KOPT-K1 (cell line): ENCODE measurements around the gene RSPH1.

Source experiments
- H3K27ac ChIP-seq: fragments of 200-600 bp; sonication (generic); 2 replicates; pipeline ENCODE4 v1.5.1; 2016; ENCODE audit warnings: antibody characterized with exemption, mild to moderate bottlenecking, low read depth, low read length; ENCODE audit not compliant: poor library complexity, severe bottlenecking
- H3K36me3 ChIP-seq: fragments of 200-600 bp; sonication (generic); 2 replicates; pipeline ENCODE4 v1.5.1; 2017; ENCODE audit warnings: antibody characterized with exemption, mild to moderate bottlenecking, low read length, moderate library complexity; ENCODE audit not compliant: insufficient read depth
- H3K9me3 ChIP-seq: fragments of 200-600 bp; sonication (generic); 2 replicates; pipeline ENCODE4 v1.5.1; 2017; ENCODE audit warnings: antibody characterized with exemption, low read length, mild to moderate bottlenecking; ENCODE audit not compliant: insufficient read depth, poor library complexity, severe bottlenecking

RSPH1 gene

DNA sequence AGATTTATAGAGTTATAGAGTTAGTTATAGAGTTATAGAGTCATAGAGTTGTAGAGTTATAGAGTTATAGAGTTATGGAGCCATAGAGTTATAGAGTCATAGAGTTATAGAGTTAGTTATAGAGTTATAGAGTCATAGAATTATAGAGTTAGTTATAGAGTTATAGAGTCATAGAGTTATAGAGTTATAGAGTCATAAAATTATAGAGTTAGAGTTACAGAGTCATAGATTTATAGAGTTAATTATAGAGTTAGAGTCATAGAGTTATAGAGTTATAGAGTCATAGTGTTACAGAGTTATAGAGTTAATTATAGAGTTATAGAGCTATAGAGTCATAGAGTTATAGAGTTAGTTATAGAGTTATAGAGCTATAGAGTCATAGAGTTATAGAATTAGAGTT, 60.2 kb downstream of the RSPH1 start:
- H3K36me3 ChIP-seq: peaks cover 98% of the 10 kb centered on the region
- H3K9me3 ChIP-seq: peaks cover 14% of the 10 kb centered on the region

DNA sequence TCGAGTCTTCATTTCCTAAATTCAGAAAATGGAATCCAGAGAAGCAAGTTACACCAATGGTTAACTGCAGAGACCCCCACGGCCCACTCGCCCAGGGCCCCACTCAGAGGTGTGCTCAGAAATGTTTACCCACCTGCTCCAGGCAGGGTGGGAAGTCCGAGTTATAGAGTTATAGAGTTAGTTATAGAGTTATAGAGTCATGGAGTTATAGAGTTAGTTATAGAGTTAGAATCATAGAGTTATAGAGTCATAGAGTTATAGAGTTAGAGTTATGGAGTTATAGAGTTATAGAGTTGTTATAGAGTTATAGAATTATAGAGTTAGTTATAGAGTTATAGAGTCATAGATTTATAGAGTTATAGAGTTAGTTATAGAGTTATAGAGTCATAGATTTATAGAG, 60.6 kb downstream of the RSPH1 start:
- no peak overlapping the region for H3K27ac ChIP-seq
- peaks cover 98% of the 10 kb centered on the region for H3K36me3 ChIP-seq
- H3K9me3 ChIP-seq: peaks cover 14% of the 10 kb centered on the region

More for the DNA sequence above, 60.2 kb downstream of the RSPH1 start:
- H3K27ac ChIP-seq: no peak overlapping the region

DNA sequence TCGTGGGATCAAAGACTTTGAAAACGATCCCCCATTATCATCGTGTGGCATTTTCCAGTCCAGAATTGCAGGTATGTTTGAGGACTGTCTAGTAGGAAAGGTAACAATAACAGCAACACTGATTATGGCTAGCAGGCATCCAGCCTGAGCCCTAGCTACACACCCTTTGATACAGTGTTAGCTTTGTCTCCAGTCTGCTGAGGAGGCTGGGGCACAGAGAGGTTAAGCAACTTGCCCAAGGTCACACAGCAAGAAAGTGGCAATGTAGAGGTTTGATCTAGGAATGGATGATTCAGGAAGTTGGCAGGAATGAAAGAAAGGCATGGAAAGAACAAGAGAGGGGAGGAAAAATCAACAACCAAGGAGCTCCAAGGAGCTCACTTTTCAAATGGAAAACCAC, 61.1 kb downstream of the RSPH1 start:
- Histone ChIP-seq H3K9me3 (peaks cover 14% of the 10 kb centered on the region), H3K36me3 (peaks cover 98% of the 10 kb centered on the region), H3K27ac (no peak overlapping the region)

DNA sequence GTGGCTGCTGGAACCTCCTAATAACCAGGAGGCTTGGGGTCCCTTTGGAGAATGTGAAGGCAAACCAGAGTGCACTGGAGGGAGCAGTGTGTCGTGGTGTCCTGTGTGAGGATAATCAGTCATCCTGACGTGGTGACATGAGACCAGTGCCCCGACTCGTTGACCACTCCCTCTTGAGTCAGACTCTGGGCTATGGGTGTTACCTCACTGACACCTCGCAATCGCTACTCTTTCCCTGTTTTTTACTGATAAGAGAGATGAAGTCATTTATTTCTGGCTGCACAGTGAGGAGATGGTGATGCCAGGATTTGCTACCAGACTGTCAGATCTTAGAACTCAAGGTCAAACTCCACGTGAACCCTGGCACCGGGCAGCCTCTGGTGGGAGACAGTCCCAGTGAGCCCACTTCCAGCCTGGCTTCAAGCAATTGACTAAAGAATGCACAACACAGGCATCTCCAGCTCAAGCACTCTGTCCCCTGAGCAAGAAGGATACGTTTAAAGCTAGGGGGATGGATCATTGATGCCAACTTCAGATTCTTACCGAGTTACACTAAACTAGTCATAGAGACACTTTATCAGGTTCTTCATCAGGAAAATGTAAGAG, 62.0 kb downstream of the RSPH1 start:
- Histone ChIP-seq H3K9me3 (peaks cover 14% of the 10 kb centered on the region), H3K27ac (peak overlapping the region; percentile 13), H3K36me3 (peaks cover 98% of the 10 kb centered on the region)

DNA sequence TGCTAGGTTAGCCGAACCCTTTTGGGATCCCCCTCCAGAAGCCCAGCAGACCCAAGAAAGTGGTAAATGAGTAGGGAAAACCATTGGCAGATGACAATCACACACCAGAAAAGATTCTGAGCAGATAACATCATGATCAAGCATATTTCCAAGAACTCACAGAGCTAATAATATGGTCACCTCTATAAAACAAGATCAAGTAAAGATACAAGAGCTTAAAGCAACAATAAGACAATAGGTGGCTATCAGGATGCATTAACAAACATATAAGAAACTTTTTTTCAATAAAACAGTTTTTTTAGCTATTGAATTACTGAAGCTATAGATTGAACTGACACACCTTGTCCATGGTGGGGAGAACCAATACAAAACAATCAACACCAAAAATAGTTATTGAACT, 63.3 kb downstream of the RSPH1 start:
- H3K9me3 ChIP-seq: peaks cover 14% of the 10 kb centered on the region
- H3K36me3 ChIP-seq: peaks cover 98% of the 10 kb centered on the region
- no peak overlapping the region for H3K27ac ChIP-seq

DNA sequence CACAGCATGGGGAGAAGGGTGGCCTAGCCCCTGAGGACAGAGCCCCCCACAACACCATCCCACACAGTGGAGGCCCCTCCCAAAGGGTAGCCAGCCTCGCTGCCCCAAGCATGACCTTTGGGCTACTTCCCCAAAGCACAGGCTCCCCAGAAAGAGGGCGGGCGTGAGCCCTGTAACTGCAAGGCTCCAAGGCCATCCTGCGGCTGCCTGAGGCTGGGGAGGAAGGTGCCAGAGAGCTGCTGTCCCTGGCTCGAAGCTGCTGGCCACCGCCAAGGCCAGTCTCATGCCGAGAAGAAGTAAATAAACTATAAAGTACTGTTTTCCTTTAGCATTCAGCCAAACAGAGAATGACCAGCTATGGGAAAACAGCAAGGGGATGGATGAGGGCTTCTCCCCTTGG, 64.8 kb downstream of the RSPH1 start:
- peaks cover 14% of the 10 kb centered on the region for H3K9me3 ChIP-seq
- H3K27ac ChIP-seq: no peak overlapping the region
- peaks cover 98% of the 10 kb centered on the region for H3K36me3 ChIP-seq

DNA sequence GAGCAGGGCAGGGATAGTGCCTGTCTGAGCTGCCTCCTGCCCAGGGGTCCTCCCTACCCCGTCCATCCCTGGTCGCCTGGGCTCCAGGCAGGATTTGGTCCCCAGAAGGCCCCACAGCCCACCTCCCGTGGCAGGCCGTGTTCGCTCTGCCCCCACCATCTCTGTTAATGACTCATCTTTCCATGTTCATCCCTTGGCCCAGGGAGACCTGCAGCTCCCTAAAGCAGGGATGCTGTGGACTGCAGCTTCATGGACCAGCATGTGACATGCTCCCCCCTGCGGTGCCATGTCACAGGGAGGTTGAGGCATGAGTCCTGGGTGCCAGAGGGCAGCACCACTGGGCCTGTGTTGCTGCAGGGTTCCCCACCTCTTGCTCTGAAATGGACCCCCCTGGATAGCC, 65.5 kb downstream of the RSPH1 start:
- peaks cover 96% of the 10 kb centered on the region for H3K36me3 ChIP-seq
- H3K27ac ChIP-seq: no peak overlapping the region
- H3K9me3 ChIP-seq: peaks cover 14% of the 10 kb centered on the region

DNA sequence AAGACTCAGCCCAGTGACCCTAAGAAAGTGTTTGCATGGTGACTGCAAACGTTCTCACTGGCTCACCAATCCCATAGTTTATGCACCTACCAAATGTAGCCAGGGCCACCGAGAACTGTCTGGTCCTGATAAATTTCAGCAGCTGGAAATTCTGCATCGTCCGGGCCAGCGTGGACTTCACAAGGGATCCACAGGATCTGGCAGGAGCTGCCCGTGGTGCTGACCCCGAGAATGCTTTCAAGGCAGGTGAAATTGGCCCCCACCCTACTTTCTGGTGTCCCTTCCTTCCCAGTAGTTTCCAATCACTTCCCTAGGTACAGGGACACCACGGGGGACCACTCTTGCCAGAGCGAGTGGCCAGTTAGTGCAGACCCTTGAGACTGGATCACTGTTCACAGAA, 66.2 kb downstream of the RSPH1 start:
- Histone ChIP-seq H3K36me3 (peaks cover 89% of the 10 kb centered on the region), H3K9me3 (peaks cover 14% of the 10 kb centered on the region), H3K27ac (no peak overlapping the region)

DNA sequence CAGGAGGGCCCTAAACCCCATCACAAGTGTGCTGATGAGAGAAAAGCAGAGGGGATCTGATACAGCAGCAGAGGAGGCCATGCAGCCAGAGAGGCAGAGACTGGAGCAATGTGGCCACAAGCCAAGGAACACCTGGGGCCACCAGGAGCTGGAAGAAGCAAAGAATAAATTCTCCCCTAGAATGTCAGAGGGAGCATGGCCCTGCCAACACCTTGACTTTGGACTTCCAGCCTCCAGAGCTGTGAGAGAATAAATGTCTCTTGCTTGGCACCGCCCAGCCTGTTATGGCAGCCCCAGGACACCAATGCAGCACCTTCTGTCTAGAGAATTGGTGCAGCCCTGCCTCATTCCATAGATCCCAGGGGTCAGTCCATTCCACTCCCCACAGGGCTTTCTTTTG, 67.0 kb downstream of the RSPH1 start:
- H3K9me3 ChIP-seq: peaks cover 14% of the 10 kb centered on the region
- H3K27ac ChIP-seq: no peak overlapping the region
- H3K36me3 ChIP-seq: peaks cover 86% of the 10 kb centered on the region

DNA sequence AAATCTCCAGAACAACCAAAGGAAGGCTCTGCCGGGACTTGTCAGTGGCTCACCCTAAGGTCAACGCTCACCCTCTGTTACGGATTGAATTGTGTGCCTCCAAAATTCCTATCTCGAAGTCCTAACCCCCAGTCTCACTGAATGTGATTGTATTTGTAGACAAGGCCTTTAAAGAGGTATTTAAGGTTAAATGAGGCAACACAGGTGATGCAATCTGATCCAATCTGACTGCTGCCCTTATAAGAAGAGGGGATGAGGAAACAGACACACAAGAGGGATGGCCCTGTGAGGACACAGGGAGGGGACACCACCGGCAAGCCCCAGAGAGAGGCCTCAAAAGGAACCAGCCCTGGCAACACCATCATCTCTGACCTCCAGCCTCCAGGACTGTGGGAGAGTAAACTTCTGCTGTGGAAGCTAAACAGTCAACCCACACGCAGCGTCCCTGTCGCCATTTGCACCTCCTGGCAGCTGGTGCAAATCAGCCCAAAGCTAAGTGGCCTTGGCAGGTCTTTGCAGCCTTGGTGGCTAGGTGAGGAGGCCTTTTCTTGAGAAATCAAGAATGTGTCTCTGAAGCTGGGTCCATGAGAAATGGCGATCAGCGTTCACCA, 68.1 kb downstream of the RSPH1 start:
- peaks cover 86% of the 10 kb centered on the region for H3K36me3 ChIP-seq
- H3K27ac ChIP-seq: no peak overlapping the region
- peaks cover 14% of the 10 kb centered on the region for H3K9me3 ChIP-seq

DNA sequence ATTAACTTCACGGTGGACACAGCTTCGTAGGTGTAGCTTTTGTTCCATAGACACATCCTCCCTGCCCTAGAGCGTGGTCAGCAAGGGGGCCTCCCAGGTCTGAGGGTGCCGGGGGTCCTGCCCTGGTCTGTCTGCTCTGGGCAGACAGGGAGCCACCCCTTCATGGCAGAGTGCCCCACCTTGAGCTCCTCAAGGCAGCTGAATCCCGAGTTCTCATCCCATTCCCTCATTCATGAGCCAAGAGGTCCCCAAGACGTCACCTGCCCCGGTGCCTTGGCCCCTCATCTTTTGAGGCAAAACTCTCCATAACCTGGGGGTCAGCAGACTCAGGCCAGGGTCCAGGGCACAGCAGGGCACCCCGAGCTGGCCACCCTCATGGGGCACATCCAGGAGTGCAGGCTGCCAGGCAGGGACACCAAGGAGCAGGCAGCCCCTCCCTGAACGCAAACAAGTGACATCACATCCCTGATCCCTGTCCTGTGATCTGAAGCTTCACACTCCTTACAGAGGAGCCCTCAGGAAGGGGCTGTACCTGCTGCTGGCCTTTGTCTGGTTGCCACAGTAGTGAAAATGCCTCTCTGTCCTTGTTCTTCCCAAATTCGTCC, 69.0 kb downstream of the RSPH1 start:
- Histone ChIP-seq H3K9me3 (peaks cover 5% of the 10 kb centered on the region), H3K36me3 (peaks cover 86% of the 10 kb centered on the region), H3K27ac (peak overlapping the region; percentile 99)

DNA sequence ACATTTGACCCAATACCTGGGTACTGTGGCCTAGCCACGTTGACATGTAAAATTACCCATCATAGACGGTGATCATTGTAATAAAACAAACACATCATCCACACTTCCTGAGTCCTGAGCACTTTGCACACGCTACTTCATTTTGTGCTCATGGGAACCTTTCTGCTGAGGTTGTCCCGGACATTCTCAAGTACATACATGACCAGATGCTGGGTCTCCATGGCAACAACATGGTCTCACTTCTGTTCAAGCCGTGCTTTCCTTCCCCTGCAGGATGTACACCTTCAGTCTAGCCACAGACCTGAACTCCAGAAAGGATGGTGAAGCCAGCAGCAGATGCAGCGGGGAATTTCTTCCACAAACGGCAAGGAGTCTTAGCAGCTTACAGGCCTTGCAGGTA, 69.6 kb downstream of the RSPH1 start:
- Histone ChIP-seq H3K9me3 (no peaks in the 10 kb centered on the region), H3K36me3 (peaks cover 86% of the 10 kb centered on the region), H3K27ac (peak overlapping the region; percentile 99)

DNA sequence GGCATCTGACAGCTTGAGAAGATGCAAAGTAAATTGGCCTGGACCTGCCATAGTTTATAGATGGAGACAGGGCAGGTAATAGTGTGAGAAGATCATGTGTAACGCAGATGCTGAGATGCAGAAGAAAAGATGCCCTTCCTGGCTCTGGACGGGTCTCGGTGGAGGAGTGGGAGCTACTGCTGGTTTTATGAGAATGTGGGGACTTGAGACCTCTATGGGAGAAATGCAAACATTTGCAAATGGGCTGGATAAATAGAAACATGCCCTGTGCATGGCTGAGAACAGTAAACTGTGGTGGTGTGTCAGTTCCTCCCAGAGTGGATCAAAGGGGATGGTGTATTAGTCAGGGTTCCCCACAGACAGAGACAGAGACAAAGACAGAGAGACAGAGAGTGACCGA, 70.4 kb downstream of the RSPH1 start:
- Histone ChIP-seq H3K9me3 (no peaks in the 10 kb centered on the region), H3K36me3 (peaks cover 86% of the 10 kb centered on the region), H3K27ac (peak overlapping the region; percentile 99)

DNA sequence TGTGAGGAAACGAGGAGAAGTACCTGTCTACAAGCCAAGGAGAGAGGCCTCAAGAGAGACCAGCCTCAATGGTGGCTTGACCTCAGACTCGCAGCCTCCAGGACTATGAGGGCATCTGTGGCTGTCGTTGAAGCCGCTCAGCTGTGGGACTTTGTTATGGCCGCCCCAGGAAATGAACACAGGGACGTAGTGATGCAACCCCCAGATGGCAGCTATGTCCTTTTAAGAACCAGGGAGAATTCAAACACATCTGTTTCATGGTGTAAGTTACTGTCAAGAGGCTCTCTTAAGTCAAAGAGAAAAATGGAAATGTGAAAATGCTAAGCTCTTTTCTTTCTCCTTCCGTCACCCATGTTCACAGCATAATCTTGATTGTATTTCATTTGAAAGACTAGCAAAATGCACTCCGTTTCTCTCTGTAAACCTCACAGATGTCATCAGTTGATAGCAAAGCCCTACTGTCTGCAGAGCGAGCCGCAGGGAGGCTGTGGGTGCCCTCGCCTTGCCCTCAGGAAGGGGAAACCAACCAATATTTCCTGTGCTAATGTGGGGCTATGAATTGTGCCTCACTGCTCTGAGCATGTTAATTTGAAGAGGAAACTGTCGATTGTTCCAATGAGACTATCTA, 71.0 kb downstream of the RSPH1 start:
- H3K9me3 ChIP-seq: no peaks in the 10 kb centered on the region
- H3K27ac ChIP-seq: peak overlapping the region; percentile 99
- peaks cover 86% of the 10 kb centered on the region for H3K36me3 ChIP-seq

DNA sequence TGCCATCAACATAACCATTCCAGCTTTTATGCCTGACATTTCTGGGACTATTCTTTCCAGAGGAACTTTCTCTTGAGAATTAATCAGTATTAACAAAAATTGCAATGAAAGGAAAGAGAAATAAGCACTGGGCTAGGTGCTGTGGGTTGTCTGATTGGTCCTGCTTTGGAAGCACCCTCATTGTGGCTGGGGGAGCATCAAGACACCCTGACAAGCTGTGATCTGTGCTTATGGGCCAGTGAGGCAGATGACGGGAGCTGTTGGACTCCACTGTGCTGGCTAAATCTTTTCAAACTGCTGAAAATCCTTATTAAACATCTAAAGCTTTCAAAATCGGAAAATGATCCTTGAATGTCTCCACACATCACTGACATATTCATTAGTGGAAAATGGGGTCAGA, 72.3 kb downstream of the RSPH1 start:
- Histone ChIP-seq H3K9me3 (peaks cover 11% of the 10 kb centered on the region), H3K36me3 (peaks cover 86% of the 10 kb centered on the region), H3K27ac (peak overlapping the region; percentile 99)
